Measurements from ENCODE around the gene SEC63.

DNA sequence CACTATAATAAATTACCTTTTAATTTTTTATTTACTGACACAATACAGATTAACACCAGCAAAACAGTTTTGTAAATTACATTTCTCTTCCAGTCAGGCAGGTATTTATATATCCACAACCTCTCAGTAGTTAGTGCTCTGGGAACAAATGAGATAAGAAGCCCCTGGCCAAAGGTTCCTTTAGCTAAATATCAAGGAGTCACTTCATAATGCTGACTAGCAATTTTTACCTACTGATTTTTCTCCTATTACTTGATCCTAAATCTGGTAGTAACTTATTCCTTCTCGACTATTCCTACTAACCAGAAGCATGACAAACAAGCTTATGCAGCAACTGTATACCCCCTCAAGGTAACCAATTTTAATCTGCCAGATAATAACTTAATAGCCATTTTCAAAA, 46.3 kb downstream of the SEC63 start:
- TF ChIP-seq, protein P1, sequence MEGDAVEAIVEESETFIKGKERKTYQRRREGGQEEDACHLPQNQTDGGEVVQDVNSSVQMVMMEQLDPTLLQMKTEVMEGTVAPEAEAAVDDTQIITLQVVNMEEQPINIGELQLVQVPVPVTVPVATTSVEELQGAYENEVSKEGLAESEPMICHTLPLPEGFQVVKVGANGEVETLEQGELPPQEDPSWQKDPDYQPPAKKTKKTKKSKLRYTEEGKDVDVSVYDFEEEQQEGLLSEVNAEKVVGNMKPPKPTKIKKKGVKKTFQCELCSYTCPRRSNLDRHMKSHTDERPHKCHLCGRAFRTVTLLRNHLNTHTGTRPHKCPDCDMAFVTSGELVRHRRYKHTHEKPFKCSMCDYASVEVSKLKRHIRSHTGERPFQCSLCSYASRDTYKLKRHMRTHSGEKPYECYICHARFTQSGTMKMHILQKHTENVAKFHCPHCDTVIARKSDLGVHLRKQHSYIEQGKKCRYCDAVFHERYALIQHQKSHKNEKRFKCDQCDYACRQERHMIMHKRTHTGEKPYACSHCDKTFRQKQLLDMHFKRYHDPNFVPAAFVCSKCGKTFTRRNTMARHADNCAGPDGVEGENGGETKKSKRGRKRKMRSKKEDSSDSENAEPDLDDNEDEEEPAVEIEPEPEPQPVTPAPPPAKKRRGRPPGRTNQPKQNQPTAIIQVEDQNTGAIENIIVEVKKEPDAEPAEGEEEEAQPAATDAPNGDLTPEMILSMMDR (conservative IDR thresholded peaks at IDR 0.05; ENCODE audit: low read depth, low read length): no peak
- TF ChIP-seq POLR2A (IDR thresholded peaks at IDR 0.05; ENCODE audit: low read depth, low read length) (no peak), RAD21 (IDR thresholded peaks at IDR 0.05; ENCODE audit: low read length) (no peak), BHLHE40 (IDR thresholded peaks at IDR 0.05; ENCODE audit: low read depth, low read length) (no peak)
- TF ChIP-seq, protein P2, sequence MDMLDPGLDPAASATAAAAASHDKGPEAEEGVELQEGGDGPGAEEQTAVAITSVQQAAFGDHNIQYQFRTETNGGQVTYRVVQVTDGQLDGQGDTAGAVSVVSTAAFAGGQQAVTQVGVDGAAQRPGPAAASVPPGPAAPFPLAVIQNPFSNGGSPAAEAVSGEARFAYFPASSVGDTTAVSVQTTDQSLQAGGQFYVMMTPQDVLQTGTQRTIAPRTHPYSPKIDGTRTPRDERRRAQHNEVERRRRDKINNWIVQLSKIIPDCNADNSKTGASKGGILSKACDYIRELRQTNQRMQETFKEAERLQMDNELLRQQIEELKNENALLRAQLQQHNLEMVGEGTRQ (IDR thresholded peaks at IDR 0.05; ENCODE audit: low read depth, low read length): no peak
